NCI-H82 treated with DMSO at 0.1 percent for 48 hours (cell line): ENCODE measurements around the gene NEK4.

Experiments used
- DNase-seq: peaks from one replicate; lab custom pipeline; 2025; ENCODE audit not compliant: unreplicated experiment; lab: John Stamatoyannopoulos, UW

The NEK4 gene

DNA sequence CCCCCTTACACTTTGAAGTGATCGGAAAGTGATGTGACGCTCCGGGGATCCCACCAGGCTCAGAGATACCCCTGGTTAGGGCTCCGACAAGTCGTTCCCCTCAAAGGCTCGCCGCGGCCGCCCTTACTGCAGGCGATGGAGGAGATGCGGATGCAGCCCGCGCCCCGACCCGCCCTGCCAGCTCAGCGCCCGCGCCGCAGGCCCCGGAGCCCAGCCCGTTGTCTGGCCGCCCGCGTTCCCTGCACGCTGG lies 65.4 kb downstream of the NEK4 start:
- DNase-seq = no peak

DNA sequence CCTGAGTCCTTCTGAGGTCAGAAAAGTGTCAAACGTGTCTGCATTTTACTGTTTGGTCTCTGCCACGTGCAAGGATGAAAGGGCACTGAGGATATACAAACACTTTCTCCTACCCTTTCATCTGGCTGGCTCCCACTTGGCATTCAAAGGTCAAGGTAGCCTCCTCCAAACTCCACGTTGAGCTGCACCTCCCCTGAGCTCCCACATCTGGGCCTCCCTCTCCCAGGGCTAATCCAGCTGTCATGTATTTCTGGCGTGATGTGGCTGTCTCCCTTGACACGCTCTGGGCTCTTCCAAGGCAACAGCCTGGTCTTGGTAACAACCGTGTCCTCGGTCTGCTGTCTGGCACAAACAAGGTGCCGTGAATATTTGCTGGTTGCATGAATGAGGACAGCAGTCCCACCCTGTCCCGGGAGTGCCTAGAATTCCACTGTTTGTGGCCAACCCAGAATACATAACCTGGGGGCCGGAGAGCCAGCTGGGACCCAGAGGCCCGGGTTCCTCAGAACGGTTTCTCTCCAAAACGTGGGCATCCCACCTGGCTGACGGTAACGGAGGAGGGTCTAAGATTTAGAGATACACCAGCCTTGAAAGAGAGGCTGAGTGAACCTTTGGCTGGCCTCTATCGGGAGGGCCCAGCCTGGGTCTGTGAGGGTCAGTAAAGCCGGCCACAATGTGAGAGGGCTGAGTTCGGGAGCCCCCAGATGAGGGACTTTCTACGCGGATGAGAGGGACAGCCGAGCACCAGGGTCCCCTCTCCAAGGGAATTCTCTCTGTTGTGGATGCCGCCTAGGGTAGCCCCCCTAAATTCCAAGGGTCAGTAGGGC lies 65.9 kb downstream of the NEK4 start:
- DNase-seq = no peak

DNA sequence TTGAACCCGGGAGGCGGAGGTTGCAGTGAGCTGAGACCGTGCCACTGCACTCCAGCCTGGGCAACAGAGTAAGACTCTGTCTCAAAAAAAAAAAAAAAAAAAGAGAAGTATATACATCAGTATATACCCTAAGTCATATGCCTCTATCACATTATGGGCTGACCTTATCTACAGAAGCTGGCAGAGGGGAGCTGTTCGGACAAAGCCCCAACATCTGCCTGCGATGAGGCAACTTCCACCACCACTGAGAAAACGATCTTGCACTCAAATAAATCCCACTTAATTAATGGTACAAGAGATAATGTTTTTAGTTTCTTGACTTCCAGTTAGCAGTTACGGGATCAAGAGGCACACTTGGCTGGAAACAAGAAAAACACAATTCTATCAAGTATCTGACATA lies 67.4 kb downstream of the NEK4 start:
- no peak for DNase-seq

DNA sequence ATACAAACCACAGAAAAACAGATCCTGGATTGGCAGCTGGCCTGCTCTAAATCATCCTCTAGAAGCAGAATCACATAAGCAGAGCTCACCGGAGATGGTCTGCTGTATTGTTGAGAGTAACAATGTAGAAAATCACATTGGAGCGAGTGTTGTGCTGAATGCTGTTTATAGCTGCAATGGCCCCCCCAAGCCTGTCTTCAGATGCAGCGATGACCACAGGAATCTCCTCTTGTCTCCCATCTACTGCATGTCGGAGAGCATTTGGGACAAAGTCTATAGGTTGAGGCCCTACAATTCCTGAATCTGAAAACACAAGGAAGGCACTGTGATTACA lies 73.1 kb downstream of the NEK4 start:
- no peak for DNase-seq

DNA sequence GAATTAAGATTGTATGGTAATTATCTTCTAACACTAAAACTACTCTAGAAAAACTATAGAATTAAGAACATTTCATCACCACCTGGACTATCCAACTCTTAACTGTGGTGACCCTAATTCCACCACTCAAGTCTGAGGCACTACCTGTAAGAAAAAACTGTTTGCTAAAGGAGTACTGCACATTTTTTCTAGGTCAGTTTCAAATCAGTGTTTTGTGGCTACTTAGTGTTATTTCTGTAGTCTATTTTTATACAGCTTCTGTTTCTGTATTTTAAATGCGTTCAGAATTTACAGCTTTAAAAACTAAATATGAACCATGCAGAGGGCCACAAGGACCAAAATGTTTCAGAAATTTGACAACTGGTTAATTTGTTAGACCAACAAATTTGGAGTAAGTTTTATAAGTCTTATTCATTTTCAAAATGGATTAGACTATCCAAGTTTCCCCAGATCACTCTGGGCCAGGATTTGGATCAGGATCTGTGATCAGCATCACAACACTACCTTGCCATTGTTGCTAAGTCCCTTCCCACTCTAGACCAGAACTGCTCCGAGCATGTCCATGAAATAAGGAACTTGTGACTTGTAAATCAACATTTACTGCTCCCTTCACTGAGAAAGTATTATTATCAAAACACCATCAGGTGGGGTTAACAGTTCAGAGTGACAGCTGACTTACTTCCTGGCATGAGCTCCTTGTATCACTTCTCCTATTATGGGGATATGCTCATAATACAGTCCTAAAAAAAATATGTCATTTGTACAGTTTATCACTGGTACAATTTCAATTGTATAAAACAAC lies 73.7 kb downstream of the NEK4 start:
- DNase-seq = no peak

DNA sequence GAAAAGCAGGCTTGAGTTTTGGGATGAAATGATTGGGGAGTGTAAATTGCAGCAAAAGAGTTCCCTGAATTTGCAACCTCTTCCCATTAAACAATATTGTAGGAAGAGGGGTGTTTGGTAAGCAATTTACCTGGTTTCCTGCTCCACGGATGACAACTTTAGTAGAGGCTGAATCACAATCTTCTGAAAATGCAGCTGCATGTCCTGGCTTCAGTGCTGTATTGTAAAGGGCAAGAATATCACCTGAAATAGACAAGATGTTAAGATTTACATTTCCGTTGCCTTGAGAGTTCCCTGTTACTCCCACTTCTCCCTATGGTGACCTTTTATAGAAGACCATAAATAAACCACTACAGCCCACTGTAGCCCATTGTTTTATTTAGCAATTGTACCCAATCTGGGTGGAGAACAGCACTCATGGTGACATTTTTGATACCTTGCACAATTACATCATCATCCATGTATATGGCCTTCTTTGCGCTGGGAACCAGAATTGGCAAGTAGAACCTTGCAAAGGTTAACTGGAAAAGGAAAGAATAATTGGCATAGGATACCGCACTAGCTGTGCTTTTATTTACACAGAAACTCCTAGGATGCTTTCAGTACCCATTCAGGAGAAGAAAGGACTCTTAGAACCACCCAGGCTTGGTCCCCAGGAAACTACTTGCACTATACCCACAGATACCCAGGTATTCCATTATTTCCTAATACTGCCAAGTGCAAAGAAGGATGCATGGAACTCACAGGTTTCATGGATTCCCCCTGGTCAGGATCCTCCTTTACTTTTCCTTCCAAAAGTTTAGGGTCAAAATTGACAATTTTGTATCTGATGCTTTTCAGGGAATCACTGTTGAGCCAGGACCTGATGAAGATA lies 74.7 kb downstream of the NEK4 start:
- no peak for DNase-seq

DNA sequence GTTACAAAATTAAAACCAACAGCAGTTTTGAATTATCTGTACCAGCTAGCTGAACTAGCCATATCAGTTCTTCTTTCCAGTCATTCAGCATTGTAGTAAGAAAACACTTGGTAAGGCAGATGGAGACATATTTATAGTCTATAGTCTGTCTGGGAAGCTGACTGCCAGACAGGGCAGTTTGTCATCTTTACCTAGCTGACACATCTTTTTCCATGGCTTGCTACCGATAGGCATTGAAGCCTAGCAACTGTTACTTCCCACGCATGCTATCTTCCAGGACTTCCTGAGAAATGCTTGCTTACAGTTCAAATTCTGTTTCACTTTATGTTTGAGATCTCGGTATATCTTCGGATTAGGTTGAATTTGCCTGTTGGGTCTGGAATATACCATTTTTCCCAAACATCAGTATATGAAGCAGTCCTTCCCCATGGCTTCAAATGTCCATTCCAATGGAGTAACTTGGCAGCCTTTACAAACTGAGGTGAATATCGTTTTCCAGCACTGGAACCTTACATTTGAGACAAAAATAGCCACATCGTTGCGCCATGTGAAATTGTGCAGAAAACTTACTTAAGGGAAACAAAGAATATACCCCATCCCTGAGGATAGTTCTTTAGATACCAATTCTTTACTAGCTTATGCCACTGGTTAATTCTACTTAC lies 76.1 kb downstream of the NEK4 start:
- no peak for DNase-seq

DNA sequence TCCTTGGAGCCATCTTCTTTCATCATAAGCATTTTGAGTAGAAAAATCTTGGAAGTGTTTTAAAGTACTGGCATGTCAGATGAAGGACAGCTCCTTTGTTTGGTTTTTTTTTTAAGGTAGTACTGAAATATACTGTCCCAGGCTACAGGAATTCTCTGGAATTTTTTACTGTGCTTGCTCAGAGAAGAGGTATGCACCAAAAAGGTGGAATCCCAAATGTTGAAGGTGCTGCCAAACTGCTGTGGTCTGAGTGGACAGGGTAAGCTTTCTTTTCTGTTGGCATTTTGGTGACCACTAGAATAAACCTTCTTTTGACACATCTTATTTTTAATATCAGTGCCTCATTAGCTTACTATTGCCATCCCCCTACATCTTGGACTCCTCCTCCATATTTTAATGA lies 77.7 kb downstream of the NEK4 start:
- DNase-seq = no peak

DNA sequence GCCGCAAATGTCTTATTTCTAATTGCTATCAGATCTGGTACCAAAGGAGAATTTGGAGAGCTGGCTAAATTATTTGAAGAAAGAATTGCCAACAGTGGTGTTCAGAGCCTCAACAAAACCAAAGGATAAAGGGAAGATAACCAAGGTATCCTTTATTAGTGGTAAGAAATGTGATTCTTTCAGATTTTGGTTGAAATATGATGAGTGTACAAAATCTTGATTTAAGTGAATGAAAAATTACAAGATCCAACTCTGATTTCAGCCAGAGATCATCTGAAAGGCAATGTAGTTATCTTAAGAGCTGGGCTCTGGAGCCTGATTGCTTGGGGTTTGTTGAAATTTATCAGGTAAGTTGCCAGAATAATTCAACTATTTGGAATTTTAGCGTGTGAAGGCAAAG lies 80.2 kb downstream of the NEK4 start:
- DNase-seq = no peak

DNA sequence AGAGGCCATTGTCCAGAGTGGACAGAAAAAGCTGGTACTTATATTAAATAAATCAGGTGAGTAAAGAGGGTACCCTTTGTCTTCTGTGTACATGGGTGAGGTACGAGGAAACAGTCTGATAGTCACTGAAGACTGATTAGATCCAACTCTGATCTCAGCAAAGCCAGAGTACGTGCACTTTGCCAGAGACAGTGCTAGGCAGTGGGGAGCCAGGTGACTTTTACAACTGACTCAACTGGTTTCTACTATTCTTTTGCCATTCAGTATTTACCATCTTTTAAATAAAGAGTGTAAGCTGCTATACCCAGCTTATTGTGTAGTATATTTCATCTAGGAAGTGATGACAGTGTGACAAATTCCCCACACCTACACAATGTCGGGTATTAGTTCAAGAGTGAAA lies 81.6 kb downstream of the NEK4 start:
- no peak for DNase-seq

DNA sequence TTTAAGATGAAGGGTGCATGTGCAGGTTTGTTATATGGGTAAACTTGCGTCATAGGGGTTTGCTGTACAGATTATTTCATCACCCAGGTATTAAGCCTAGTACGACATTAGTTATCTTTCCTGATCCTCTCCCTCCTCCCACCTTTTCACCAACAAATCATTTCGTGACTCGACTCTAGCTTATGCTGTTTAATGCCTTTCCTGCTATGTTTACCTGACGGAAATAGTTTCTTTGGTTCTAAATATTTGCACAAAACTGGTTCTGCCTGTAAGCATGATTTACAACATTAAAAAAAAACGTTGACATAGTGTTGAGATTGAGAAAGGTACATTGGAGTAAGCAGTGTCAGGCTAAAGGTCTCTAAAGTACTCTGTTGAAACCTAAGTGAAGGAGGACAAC lies 82.5 kb downstream of the NEK4 start:
- DNase-seq = no peak

DNA sequence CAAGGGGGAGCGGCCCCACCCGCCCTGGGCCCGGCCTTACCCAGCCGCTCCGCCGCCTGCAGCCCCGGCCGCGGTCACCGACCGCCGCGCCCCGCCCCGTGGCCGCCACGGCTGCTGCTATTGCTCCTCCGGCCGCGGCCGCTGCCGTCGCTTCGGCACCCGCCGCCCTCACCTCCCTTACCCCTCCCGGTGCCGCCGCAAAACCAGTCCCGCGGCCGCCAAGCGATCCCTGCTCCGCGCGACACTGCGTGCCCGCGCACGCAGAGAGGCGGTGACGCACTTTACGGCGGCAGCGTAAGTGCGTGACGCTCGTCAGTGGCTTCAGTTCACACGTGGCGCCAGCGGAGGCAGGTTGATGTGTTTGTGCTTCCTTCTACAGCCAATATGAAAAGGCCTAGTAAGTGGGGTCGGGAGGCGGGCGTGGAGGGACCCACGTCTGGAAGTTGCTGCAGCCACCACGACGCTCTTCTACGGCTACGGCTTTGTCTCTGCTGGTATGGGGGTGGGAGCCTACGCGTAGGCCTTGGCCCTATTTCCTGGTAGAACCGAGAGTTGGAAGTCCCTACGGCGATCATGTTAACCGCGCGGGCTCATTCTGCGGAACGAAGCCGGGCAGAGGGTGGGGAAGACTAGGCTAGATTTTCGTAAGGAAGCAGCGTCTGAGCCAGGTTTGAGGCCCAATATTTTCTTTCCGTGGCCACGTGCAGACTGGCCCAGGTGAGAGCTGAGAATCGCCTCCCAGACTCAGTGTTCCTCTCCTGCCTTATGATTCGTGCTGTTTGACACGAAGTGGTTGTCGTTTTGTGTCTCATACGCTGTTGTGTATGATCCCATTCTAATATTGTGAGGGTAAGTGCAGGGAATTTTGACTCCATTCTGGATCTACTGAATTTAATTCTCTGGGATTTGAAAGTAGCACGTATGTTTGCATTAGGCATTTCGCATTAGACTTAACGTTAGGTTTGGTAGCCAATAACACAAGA lies 84.7 kb downstream of the NEK4 start, which contains the start of the genes GNL3 and PBRM1:
GNL3 (plus strand) TSS at position 324 of the 983 bp plus-strand sequence; CDS start at position 385, 61 bp downstream.
PBRM1 (minus strand) TSS at position 205 of the 983 bp plus-strand sequence.
- peak; percentile 63 for DNase-seq

DNA sequence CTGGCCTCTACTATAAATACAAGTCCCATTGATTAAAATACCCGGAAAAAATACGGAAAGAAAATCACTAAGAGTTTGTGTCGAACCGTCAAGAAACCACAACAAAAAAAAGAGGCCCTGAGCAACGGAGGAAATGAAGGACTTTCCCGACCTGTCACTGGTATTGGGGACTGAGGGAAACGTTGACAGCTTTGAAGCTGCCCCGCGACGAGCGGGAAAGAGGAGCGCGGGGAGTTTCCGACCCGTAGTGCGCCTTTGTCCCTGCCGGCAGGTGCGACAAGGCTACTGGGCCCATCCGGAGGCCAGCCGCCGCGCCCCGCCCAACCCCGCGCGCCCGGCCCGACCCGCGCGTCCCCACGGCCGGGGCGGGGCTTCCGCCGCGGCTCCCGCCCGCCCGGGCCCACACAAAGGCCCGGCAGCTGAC lies 85.4 kb downstream of the NEK4 start:
- peak; percentile 50 for DNase-seq

DNA sequence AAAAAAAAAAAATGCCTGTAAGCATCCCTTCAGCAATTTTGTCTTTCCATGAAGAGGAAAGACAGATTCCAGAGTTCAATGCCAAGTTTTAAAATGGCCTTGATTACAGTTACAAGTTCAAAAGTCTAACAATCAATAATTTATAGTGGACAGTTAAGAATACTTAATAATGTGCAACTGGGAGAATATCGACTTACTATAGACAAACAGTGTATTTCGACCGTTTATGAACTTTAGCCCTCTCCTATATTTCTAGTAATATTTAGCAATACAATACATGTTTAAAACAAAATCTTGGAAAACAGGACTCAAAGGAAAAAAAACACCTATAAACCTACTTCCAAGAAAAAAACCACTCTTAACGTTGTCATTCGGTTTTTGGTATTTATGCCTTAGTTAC lies 86.6 kb downstream of the NEK4 start:
- no peak for DNase-seq

DNA sequence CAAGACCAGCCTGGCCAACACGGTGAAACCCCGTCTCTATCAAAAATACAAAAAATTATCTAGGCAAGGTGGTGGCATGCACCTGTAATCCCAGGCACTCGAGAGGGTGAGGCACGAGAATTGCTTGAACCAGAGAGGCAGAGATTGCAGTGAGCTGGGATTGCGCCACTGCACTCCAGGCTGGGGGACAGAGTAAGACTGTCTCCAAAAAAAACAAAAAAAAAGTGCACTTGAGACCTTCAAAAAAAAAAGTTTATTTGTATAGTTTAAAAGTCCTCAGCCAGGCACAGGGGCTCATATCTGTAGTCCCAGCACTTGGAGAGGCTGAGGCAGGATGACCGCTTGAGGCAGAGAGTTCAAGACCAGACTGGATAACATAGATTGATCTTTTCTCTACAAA lies 87.1 kb downstream of the NEK4 start:
- DNase-seq = no peak

DNA sequence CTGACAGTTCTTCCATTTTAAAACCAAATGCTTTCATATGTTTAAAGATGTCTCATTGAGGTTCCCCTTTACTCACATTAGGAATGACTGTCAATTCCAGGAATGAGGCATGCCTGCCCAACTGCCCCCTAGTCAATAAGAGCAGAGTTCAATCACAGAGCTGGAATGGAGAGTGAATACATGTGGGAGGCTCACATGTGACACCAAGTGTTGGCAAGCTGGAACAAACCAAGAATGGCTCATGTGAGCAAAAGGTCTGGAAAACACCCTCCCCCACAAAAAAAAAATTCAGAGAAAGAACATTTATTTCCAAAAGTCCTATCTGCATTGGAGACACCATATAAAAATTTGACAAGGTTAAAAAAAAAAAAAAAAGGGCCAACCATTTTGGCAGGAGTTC lies 88.7 kb downstream of the NEK4 start:
- DNase-seq = no peak

DNA sequence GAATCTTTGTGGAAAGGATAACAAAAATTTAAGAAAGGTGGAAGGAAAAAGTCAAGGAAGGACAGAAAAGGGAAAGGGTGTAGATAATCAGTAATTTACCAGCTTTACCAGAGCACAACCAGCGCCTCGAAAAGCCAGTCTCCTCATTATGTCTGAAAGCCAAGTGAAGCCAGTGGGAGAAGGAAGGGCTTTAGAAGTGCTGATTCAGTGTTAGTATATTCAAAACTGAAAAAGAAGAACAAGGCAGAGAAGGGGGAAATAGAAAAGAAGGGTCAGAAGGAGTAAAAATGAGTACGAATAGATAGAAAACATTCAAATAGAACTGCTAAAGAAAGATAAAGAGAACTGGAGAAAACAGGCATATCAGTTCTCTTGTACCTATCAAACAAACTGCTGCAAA lies 89.1 kb downstream of the NEK4 start:
- DNase-seq = no peak

DNA sequence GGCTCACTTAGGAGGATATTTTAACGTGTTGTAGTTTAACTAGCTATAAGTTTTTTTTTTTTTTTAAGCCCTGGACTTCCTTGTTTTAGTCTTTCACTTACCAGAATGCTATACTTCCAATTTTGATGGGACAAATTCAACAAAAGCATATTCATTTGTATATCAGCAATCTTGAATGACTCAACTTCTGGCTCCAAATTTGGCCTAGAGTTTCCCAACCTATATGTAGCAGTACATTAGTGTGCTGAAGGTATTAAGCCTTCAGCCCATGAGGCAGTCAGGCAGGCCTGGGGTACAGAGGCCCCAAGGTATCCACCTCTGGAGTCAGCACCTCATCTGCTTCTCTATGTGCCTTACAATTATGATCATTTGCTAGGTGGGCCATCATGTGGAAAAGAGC lies 90.9 kb downstream of the NEK4 start:
- DNase-seq = no peak

DNA sequence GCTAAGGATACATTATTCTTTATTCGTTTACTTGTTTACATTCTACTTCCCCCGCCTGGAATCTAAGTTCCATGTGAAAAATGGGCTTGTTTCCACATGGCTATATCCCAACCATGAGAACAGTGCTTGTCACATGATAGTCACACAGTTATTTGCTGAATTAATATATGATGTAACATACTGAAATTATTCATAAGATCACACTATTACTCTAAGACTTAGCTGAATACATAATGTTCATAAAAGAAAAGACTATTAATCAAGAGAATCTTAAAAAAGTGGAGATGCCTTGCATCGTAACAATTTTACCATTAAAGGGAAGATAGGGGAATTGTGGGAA lies 91.6 kb downstream of the NEK4 start:
- DNase-seq = no peak
